Suprapubic skin (tissue), 4 donors: ENCODE measurements around the gene VGLL1. TPM values are rescaled to one million over a fixed set of nuclear protein-coding genes. Genes with fewer than 3 reads are reported as not detected.

Source experiments
- DNase-seq, 2 donors: peaks; one replicate each; pipeline ENCODE4 v3.0.0-alpha.2; 2019; ENCODE audit warnings: low spot score in 2 of 2
- H3K27ac ChIP-seq: fragments of 200-600 bp; sonication (generic); one replicate; pipeline ENCODE4 v1.5.1; 2019
- H3K27me3 ChIP-seq: fragments of 200-600 bp; sonication (generic); one replicate; pipeline ENCODE4 v1.5.1; 2019
- H3K36me3 ChIP-seq: fragments of 200-600 bp; sonication (generic); one replicate; pipeline ENCODE4 v1.5.1; 2019
- H3K4me1 ChIP-seq: fragments of 200-600 bp; sonication (generic); one replicate; pipeline ENCODE4 v1.5.1; 2019
- H3K4me3 ChIP-seq: fragments of 200-600 bp; sonication (generic); one replicate; pipeline ENCODE4 v1.5.1; 2019; ENCODE audit warnings: mild to moderate bottlenecking
- H3K9me3 ChIP-seq: fragments of 200-600 bp; sonication (generic); one replicate; pipeline ENCODE4 v1.5.1; 2019
- EP300 ChIP-seq: sonication (generic); formaldehyde crosslinking; IDR thresholded peaks from one replicate; pipeline ENCODE4 v1.6.1; 2017; ENCODE audit warnings: antibody characterized with exemption
- POLR2A ChIP-seq, 2 donors: fragments of 450-650 bp; IDR thresholded peaks; one replicate each; pipeline ENCODE4 v1.6.1; 2017; ENCODE audit warnings: antibody characterized with exemption in 2 of 2, mild to moderate bottlenecking in 2 of 2, moderate library complexity in 2 of 2
- POLR2AphosphoS5 ChIP-seq, 3 donors: sonication (generic); formaldehyde crosslinking; IDR thresholded peaks; one replicate each; pipeline ENCODE4 v1.6.1; 2017; ENCODE audit warnings: antibody characterized with exemption in 3 of 3
- WGBS: methylation state at CpG from one replicate; pipeline ENCODE4 v1.1.5; 2018; 5-methylcytosine and 5-hydroxymethylcytosine counted together
- total RNA-seq, 4 donors: library from RNA; depleted of rRNA; stranded (reverse); fragments of >200 nt; gene quantifications; one replicate each; pipeline ENCODE4 v1.1.0, GENCODE V29; 2016
- TF ChIP-seq, protein P1 (sequence below), 2 donors: fragments of 200-600 bp in 1 of 2; fragments of 450-650 bp in 1 of 2; sonication (generic) in 1 of 2; IDR thresholded peaks; one replicate each; pipeline ENCODE4 v1.5.1; 2016 to 2019; ENCODE audit warnings: antibody characterized with exemption in 2 of 2, mild to moderate bottlenecking in 1 of 2, moderate library complexity in 1 of 2

Gene VGLL1
- total RNA-seq, 4 donors from 2014 or later: not detected

DNA sequence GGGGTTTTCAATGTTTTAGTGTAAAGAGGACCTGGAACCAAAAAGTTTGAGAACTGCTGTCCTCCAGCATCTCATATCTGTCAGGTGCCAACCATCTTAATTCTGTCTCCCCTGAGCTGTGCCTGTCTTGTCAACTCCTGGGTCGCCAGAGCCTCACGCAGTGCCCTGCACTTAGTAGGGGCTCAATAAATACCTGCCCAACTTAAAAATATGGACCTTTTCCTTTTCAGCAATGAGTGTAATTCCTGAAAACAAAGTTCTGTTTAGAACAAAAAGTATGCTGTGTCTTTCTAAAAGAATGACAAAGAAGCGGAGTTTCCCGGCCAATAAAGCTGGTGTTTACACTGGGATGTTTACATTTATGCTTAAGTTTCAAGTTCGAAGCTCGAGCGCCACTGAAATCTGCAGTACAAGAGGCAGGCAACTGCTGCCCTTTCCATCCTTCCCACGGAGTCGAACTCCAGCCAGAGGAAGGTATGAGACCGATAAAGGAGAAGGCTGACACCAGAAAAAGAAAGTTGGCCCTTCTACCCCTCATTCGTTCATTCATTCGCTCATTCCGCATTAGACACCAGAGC, 35.7 kb upstream of the VGLL1 start:
- Histone ChIP-seq H3K27ac (peak overlapping the region; percentile 98), H3K27me3 (peaks cover 3% of the 10 kb centered on the region), H3K9me3 (no peaks in the 10 kb centered on the region), H3K4me1 (peaks cover 9% of the 10 kb centered on the region), H3K4me3 (peak overlapping the region; percentile 66), H3K36me3 (peaks cover 3% of the 10 kb centered on the region)
- whole genome bisulfite sequencing: 49% methylated on average over 13 of the region's 13 CpGs
- TF ChIP-seq, protein P1, sequence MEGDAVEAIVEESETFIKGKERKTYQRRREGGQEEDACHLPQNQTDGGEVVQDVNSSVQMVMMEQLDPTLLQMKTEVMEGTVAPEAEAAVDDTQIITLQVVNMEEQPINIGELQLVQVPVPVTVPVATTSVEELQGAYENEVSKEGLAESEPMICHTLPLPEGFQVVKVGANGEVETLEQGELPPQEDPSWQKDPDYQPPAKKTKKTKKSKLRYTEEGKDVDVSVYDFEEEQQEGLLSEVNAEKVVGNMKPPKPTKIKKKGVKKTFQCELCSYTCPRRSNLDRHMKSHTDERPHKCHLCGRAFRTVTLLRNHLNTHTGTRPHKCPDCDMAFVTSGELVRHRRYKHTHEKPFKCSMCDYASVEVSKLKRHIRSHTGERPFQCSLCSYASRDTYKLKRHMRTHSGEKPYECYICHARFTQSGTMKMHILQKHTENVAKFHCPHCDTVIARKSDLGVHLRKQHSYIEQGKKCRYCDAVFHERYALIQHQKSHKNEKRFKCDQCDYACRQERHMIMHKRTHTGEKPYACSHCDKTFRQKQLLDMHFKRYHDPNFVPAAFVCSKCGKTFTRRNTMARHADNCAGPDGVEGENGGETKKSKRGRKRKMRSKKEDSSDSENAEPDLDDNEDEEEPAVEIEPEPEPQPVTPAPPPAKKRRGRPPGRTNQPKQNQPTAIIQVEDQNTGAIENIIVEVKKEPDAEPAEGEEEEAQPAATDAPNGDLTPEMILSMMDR (IDR thresholded peaks at IDR 0.05): no peak
- no peak for DNase-seq

DNA sequence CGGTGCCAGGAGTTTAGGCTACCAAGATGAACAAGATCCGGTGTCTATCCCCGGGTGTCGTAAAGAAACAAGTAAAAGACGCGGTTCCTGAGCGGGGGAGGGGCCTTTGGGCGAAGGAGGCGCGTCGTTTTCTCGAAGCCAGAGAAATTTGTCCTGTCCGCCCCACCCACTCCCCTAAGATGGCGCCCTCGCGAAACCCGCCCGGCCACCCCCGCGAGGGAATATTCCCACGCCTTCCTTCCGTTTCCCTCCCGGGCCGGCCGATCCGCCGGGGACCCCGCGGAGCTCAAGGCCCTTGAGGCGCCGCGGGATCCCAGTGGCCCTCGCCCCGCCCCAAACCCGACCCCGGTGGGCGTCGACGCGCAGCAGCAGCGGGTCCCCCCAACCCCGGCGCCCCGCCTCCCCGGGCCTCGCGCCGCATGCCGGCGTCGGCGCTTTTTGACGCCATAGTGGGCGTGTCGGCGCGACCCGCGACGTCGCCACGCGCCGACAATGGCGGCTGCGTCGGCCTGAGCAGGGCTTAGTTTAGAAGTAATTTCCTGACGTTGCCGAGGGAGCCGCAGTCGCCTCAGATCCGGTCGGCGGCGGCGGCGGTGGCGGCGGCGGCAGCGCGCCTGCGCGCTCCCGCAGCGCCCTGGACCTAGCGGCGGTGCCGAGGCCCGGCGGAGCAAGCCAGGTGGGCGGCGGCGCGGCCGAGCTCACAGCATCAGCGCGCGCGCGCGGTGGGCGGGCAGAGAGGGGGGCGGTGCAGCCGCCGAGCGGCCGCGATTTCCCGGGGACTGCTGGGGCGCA, 35.1 kb upstream of the VGLL1 start:
- peaks cover 9% of the 10 kb centered on the region for H3K4me1 ChIP-seq
- peaks cover 5% of the 10 kb centered on the region for H3K36me3 ChIP-seq
- no peak for TF ChIP-seq EP300
- TF ChIP-seq, protein P1 (IDR thresholded peaks at IDR 0.05): no peak
- no peak for TF ChIP-seq POLR2AphosphoS5 (IDR thresholded peaks at IDR 0.05)
- TF ChIP-seq POLR2A (IDR thresholded peaks at IDR 0.05): no peak
- peak overlapping the region; percentile 66 for H3K4me3 ChIP-seq
- no peaks in the 10 kb centered on the region for H3K27me3 ChIP-seq
- H3K9me3 ChIP-seq: no peaks in the 10 kb centered on the region
- DNase-seq: peak; percentile 88 to 89
- 51% methylated on average over 45 of the region's 111 CpGs for WGBS
- peak overlapping the region; percentile 98 for H3K27ac ChIP-seq

DNA sequence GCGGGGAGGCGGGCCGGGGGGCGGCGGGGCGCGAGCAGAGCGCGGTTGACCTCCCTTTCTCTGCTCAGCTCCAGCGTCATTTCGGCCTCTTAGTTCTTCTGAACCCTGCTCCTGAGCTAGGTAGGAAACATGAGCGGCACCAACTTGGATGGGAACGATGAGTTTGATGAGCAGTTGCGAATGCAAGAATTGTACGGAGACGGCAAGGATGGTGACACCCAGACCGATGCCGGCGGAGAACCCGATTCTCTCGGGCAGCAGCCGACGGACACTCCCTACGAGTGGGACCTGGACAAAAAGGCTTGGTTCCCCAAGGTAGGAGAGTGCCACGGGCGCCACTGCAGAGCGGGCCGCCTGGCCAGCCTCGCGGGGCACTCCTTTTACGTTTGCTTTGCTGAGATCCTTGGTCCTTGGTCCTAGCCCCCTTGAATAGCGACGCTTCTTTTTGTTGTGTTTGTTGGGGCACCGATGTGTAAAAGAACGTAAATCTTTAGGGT, 34.4 kb upstream of the VGLL1 start, which contains the start of gene HTATSF1:
TSS of gene HTATSF1 (plus strand) at position 37 of the 497 bp plus-strand sequence. CDS start at position 130, 93 bp downstream.
- peaks cover 9% of the 10 kb centered on the region for H3K4me1 ChIP-seq
- H3K36me3 ChIP-seq: peaks cover 5% of the 10 kb centered on the region
- H3K4me3 ChIP-seq: peak within 1 kb of the TSS; percentile 66
- H3K9me3 ChIP-seq: no peaks in the 10 kb centered on the region
- H3K27ac ChIP-seq: peak within 1 kb of the TSS; percentile 98
- TF ChIP-seq, protein P1 (IDR thresholded peaks at IDR 0.05): no peak
- TF ChIP-seq POLR2A (IDR thresholded peaks at IDR 0.05) (no peak), POLR2AphosphoS5 (IDR thresholded peaks at IDR 0.05) (no peak), EP300 (no peak)
- 38% methylated on average over 25 of the region's 35 CpGs for WGBS
- DNase-seq: peak in 1 of 2 donors; percentile 70
- H3K27me3 ChIP-seq: no peaks in the 10 kb centered on the region

DNA sequence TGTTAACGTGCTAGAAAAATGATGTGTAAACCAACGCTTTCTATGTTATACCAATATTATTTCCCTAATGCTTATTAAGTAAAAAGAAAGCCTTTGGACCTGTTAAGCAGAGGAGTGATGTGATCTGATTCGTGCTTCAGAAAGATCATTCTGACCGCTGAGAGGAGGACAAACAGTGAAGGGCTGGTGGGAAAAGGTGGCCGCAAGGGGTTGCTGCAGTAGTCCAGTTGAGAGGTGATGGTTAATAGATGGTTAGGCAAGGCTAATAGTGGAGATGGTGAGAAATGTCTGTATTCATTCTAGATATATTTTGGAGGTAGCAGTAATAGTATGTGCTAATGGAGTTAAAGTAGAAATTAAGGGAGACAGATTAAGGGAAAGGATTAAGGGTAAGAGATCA, 12.9 kb upstream of the VGLL1 start:
- no peaks in the 10 kb centered on the region for H3K27me3 ChIP-seq
- no peaks in the 10 kb centered on the region for H3K9me3 ChIP-seq
- TF ChIP-seq, protein P1 (IDR thresholded peaks at IDR 0.05): no peak
- no peak for TF ChIP-seq POLR2AphosphoS5 (IDR thresholded peaks at IDR 0.05)
- TF ChIP-seq POLR2A (IDR thresholded peaks at IDR 0.05): no peak
- no peak for TF ChIP-seq EP300
- H3K4me3 ChIP-seq: no peak overlapping the region
- DNase-seq: no peak
- no peaks in the 10 kb centered on the region for H3K4me1 ChIP-seq
- no peaks in the 10 kb centered on the region for H3K36me3 ChIP-seq
- no peak overlapping the region for H3K27ac ChIP-seq
- WGBS: 67% methylated on average over 5 of the region's 5 CpGs

DNA sequence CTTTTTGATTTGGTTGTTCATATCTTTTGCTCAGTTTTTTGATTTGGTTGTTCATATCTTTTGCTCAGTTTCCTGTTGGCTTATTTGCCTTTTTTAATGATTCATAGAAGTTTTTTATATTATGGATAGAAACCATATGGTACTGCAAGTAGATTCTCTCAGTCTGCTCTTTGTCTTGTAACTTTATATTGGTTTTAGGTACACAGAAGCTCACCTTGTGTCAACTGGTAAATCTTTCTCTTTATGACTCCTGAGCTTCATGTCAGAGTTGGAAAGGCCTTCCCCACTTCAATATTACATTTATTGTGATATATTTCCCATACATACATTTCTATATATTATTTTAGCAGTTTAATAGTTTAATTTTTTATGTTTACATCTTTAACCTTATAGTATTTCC, 8.2 kb upstream of the VGLL1 start:
- Histone ChIP-seq H3K27ac (no peak overlapping the region), H3K9me3 (no peaks in the 10 kb centered on the region), H3K4me1 (no peaks in the 10 kb centered on the region), H3K4me3 (no peak overlapping the region), H3K27me3 (no peaks in the 10 kb centered on the region), H3K36me3 (no peaks in the 10 kb centered on the region)
- no peak for DNase-seq
- no peak for TF ChIP-seq POLR2A (IDR thresholded peaks at IDR 0.05)
- TF ChIP-seq POLR2AphosphoS5 (IDR thresholded peaks at IDR 0.05): no peak
- TF ChIP-seq, protein P1 (IDR thresholded peaks at IDR 0.05): no peak
- TF ChIP-seq EP300: no peak
